Stomach (tissue), 4 donors: ENCODE data around the gene YPEL2.
"Not testable (repeated sequence)": the region's sequence is repeated elsewhere in the genome, so short reads cannot be mapped to it uniquely, and the experiment has no call there.

ENCODE experiments used
- CTCF ChIP-seq, 7 experiments: fragments of 450-650 bp in 4 of 7; fragments of 200-600 bp in 3 of 7; sonication (generic) in 3 of 7; IDR thresholded peaks; one replicate each; pipeline ENCODE4 v1.5.1; 2016 to 2019; ENCODE audit warnings: antibody characterized with exemption in 7 of 7, control low read depth in 2 of 7, mild to moderate bottlenecking in 1 of 7
- POLR2A ChIP-seq, 4 donors: fragments of 450-650 bp; IDR thresholded peaks; one replicate each; pipeline ENCODE4 v1.6.1; 2016; ENCODE audit warnings: antibody characterized with exemption in 4 of 4, control low read depth in 2 of 4, mild to moderate bottlenecking in 1 of 4, moderate library complexity in 1 of 4
- POLR2AphosphoS5 ChIP-seq, 3 donors: sonication (generic); formaldehyde crosslinking; IDR thresholded peaks; one replicate each; pipeline ENCODE4 v1.6.1; 2016; ENCODE audit warnings: antibody characterized with exemption in 3 of 3

DNA sequence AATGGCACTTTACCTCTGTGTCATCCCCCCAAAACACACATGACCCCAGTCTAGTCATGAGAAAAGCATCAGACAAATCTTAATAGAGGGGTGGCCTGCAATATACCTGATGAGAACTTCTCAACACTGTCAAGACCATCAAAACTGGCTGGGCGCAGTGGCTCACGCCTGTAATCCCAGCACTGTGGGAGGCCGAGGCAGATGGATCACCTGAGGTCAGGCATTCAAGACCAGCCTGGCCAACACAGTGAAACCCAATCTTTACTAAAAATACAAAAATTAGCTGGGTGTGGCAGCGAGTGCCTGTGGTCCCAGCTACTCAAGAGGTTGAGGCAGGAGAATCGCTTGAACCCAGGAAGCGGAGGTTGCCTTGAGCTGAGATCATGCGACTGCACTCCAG lies 19.9 kb upstream of the YPEL2 start:
- not testable (repeated sequence) for TF ChIP-seq POLR2AphosphoS5, CTCF, POLR2A (IDR thresholded peaks at IDR 0.05)
